Pancreas (tissue), 10 donors: Measurements from ENCODE around the gene CCL14. TPM values are rescaled to one million over a fixed set of nuclear protein-coding genes. Genes with fewer than 3 reads are reported as not detected.
"Not testable (repeated sequence)": the region's sequence is repeated elsewhere in the genome, so short reads cannot be mapped to it uniquely, and the experiment has no call there.

ENCODE experiments used
- ATAC-seq, 4 donors: fragments of 200-7000 bp; cut with Tn5 transposase; one replicate each; pipeline versions ENCODE4 v1.8.0 to v1.9.1; 2020; ENCODE audit warnings: mild to moderate bottlenecking in 4 of 4, moderate library complexity in 4 of 4
- DNase-seq, 6 donors: peaks; one replicate each; pipeline ENCODE4 v3.0.0-alpha.2; 2020
- FAIRE-seq: peaks from 2 replicates; lab custom pipeline; 2012; peaks lifted over from hg19 to GRCh38; lab: Jason Lieb, UNC
- H3K27ac ChIP-seq, 4 donors: fragments of 200-600 bp; sonication (generic); 1 replicate in 3 of 4; 2 replicates in 1 of 4; pipeline versions ENCODE4 v1.5.0 to v1.8.0; 2020
- H3K27me3 ChIP-seq, 4 donors: fragments of 200-600 bp; one replicate each; pipeline ENCODE4 v1.8.0; 2021
- H3K36me3 ChIP-seq, 3 donors: fragments of 200-600 bp; sonication (generic) in 1 of 3; one replicate each; pipeline versions ENCODE4 v1.5.0 to v1.8.0; 2020 to 2021
- H3K4me1 ChIP-seq, 3 donors: fragments of 200-600 bp; one replicate each; pipeline ENCODE4 v1.8.0; 2021
- H3K4me3 ChIP-seq, 4 donors: fragments of 200-600 bp; sonication (generic) in 2 of 4; one replicate each; pipeline versions ENCODE4 v1.5.0 to v1.8.0; 2020 to 2021
- H3K9me3 ChIP-seq, 4 donors: fragments of 200-600 bp; one replicate each; pipeline ENCODE4 v1.8.0; 2021
- WGBS, 2 donors: extraction: QIAGEN DNeasy Blood & Tissue Kit; methylation state at CpG; one replicate each; pipeline ENCODE4 v1.1.7; 2013; 5-methylcytosine and 5-hydroxymethylcytosine counted together
- intact Hi-C, 3 donors: fragments of 100-400 bp; cut with DNase I; formaldehyde crosslinking; loops; one replicate each; pipeline versions ENCODE4 v1.11.1 to v1.14.2; 2022
- polyA plus RNA-seq, 2 donors: library from polyadenylated mRNA; stranded (reverse); fragments of 200-250 nt; gene quantifications; one replicate each; pipeline ENCODE4 v1.2.3, GENCODE V29; 2013
- total RNA-seq, 6 donors: library from RNA; stranded (reverse); fragmentation: NEBNext Ultra II Directional in 4 of 6; extraction: Animal tissue kit (Norgen Biotek cat#: 25700) in 4 of 6; gene quantifications; one replicate each; pipeline versions ENCODE4 v1.2.1 to v1.2.4, GENCODE V29; 2021 to 2023
- TF ChIP-seq, protein P1 (sequence below), 4 donors: fragments of 200-600 bp; sonication (generic) in 3 of 4; IDR thresholded peaks; one replicate each; pipeline versions ENCODE4 v1.5.0 to v1.8.0; 2021; ENCODE audit warnings: antibody characterized with exemption in 4 of 4
- donor health status: healthy with polysubstance abuse.
- donor health status: DM: no; HTN: no; CAD: no; lungs with moderate emphysema.
- donor health status: DM: no; HTN: no; CAD: no.
- donor health status: control.
- donor health status: control.
- donor health status: Bipolar disorder and iron deficiency.
- donor health status: DM: yes; HTN: yes; CAD: no.
- donor health status: DM: no; HTN: no; CAD: no.
- donor health status: DM: no; HTN: no; CAD: no.
- donor health status: DM: yes; HTN: yes; CAD: no.

CCL14 gene
- total and polyA plus RNA-seq, 8 donors = 1.9 to 53.7 (median 5.9) TPM

DNA sequence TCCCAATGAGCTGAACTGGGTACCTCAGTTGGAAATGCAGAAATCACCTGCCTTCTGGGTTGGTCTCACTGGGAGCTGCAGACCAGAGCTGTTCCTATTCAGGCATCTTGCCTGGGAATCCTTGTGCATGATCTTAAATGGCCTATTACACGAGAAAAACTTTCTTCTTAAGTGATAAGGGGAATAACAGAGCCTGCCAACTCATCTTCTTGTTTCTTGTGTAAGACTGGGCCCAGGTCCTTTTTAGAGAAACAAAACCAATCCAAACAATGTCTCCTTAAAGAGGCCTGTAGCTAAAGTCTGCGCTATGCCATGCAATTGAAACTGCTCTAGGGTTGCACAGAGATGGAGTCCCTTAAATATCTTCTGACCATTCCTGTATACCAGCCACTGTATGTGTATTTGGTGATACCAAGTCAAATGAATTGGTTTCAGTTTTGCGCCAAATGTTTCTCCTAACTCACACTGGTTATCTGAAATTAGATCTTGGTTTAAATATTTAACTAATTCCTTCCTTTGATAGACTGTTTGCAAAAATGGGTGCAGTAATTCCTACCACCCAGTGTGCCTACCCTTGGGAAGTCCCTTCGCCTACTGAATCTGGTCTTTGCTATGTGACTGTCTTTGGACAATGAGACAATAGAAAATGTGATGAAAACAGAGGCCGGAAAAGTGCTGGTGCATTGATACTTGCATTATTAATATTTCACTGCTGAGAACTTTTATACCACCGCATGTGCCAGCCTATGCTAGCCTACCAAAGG is 37.8 kb upstream of the CCL14 start:
- Histone ChIP-seq H3K4me1 (no peaks in the 10 kb centered on the region), H3K27me3 (no peaks in the 10 kb centered on the region), H3K4me3 (no peak overlapping the region), H3K27ac (peak overlapping the region in 2 of 4 donors; percentile 8 to 59), H3K9me3 (no peaks in the 10 kb centered on the region), H3K36me3 (no peaks in the 10 kb centered on the region)
- DNase-seq (no peak), FAIRE-seq (no peak), ATAC-seq (peak in 3 of 4 donors; percentile 11 to 72 (median 54))
- TF ChIP-seq, protein P1, sequence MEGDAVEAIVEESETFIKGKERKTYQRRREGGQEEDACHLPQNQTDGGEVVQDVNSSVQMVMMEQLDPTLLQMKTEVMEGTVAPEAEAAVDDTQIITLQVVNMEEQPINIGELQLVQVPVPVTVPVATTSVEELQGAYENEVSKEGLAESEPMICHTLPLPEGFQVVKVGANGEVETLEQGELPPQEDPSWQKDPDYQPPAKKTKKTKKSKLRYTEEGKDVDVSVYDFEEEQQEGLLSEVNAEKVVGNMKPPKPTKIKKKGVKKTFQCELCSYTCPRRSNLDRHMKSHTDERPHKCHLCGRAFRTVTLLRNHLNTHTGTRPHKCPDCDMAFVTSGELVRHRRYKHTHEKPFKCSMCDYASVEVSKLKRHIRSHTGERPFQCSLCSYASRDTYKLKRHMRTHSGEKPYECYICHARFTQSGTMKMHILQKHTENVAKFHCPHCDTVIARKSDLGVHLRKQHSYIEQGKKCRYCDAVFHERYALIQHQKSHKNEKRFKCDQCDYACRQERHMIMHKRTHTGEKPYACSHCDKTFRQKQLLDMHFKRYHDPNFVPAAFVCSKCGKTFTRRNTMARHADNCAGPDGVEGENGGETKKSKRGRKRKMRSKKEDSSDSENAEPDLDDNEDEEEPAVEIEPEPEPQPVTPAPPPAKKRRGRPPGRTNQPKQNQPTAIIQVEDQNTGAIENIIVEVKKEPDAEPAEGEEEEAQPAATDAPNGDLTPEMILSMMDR (IDR thresholded peaks at IDR 0.05) = no peak
- WGBS, 2 donors = 65 to 68% methylated on average over 6 of the region's 6 CpGs
- intact Hi-C loops = no loop called here

DNA sequence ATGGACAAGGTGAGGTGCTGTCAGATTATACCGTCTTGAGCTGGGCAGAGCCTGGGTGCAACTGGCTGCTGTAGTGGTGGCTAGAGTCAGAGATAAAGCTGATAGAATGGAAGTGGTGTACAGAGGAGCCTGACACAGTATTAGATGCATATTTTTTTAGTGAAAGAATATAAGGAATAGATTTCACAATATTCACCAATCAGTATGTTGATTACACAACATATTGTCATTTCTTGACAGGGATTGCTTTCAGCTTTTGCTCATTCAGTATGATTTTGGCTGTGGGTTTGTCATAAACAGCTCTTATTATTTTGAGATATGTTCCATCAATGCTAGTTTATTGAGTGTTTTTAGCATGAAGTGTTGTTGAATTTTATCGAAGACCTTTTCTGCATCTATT is 32.9 kb upstream of the CCL14 start:
- no peaks in the 10 kb centered on the region for H3K9me3 ChIP-seq
- 65 to 83% methylated on average over 2 of the region's 2 CpGs for WGBS, 2 donors
- FAIRE-seq = no peak

DNA sequence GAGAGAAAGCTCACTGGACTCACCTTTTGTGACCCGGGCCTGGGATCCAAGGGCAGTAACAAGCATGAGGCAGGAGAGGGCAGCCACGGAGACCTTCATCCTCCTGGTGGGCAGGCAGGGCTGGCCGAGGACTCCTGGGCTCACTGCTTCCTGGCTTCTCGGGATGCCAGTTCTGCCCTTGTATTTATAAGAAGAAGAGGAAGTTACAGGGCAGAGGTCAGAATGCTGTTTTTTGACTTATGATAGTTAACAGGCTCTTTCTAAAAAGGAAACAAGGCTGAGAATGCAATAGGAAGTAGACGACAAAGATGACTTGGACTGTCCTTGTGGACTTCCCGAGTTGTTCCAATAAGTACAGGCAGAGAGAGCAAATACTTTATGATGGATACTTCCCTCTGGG is 31.3 kb upstream of the CCL14 start, which contains the start of gene CCL23:
TSS of gene CCL23 (minus strand) at position 174 of the 400 bp plus-strand sequence. CDS start at position 99, 75 bp downstream.
- TF ChIP-seq, protein P1 (IDR thresholded peaks at IDR 0.05) = no peak

More for the DNA sequence above, 32.9 kb upstream of the CCL14 start:
- Histone ChIP-seq H3K36me3 (no peaks in the 10 kb centered on the region), H3K27ac (no peak overlapping the region), H3K4me1 (no peaks in the 10 kb centered on the region), H3K27me3 (no peaks in the 10 kb centered on the region), H3K4me3 (no peak overlapping the region)
- TF ChIP-seq, protein P1 (IDR thresholded peaks at IDR 0.05) = no peak
- intact Hi-C loops = no loop called here
- ATAC-seq (no peak), DNase-seq (no peak)

DNA sequence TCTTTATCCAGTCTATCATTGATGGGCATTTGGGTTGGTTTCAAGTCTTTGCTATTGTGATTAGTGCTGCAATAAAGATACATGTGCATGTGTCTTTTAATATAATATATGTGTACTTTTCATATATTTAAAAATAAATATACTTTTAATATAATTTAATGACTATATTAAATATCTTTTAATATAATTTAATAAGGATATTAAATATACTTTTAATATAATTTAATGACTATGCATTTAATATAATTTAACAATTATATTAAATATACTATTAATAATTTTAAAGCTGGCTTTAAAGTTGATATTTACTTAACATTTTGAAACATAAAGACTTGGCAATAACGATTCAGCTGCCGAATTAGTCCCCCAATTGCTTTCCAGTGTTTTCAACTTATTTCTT is 30.0 kb upstream of the CCL14 start:
- Histone ChIP-seq H3K27me3 (no peaks in the 10 kb centered on the region), H3K9me3 (no peaks in the 10 kb centered on the region), H3K4me3 (no peak overlapping the region), H3K4me1 (no peaks in the 10 kb centered on the region), H3K36me3 (no peaks in the 10 kb centered on the region), H3K27ac (no peak overlapping the region)
- TF ChIP-seq, protein P1 (IDR thresholded peaks at IDR 0.05) = no peak
- no peak for ATAC-seq
- 74 to 92% methylated on average over 2 of the region's 2 CpGs for WGBS, 2 donors
- no peak for FAIRE-seq
- intact Hi-C loops = no loop called here
- no peak for DNase-seq

More for the DNA sequence above, 31.3 kb upstream of the CCL14 start, which contains the start of gene CCL23:
- Histone ChIP-seq H3K9me3 (no peaks in the 10 kb centered on the region), H3K27me3 (no peaks in the 10 kb centered on the region), H3K36me3 (no peaks in the 10 kb centered on the region), H3K4me1 (no peaks in the 10 kb centered on the region), H3K27ac (no peak within 1 kb of the TSS), H3K4me3 (no peak within 1 kb of the TSS)
- 42 to 59% methylated on average over 6 of the region's 6 CpGs for WGBS, 2 donors
- DNase-seq = no peak
- FAIRE-seq = no peak
- intact Hi-C loops = no loop called here
- peak in 1 of 4 donors; percentile 31 for ATAC-seq

DNA sequence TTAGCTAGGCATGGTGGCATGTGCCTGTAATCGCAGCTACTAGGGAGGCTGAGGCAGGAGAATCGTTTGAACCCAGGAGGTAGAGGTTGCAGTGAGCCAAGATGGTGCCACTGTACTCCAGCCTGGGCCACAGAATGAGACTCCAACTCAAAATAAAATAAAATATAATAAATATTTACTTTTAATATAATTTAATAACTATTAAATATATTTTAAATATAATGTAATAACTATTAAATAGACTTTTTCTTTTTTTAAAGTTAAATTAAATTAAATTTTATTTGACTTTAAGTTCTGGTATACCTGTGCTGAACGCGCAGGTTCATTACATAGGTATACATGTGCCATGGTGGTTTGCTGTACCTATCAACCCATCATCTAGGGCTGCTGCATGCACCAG is 29.4 kb upstream of the CCL14 start:
- intact Hi-C loops, FAIRE-seq, H3K36me3 ChIP-seq, H3K27ac ChIP-seq, DNase-seq, H3K27me3 ChIP-seq, H3K9me3 ChIP-seq, H3K4me3 ChIP-seq, H3K4me1 ChIP-seq, ATAC-seq: not testable (repeated sequence)
- WGBS, 2 donors = 85 to 87% methylated on average over 4 of the region's 4 CpGs
